GM12801 (cell line): ENCODE results near the gene VMAC.

Experiments used
- TF ChIP-seq, protein P1 (sequence below): IDR thresholded peaks from one replicate; pipeline ENCODE4 v1.5.1; 2011; ENCODE audit warnings: control low read depth; ENCODE audit not compliant: insufficient read length; ENCODE audit errors: extremely low read depth

Gene VMAC

DNA sequence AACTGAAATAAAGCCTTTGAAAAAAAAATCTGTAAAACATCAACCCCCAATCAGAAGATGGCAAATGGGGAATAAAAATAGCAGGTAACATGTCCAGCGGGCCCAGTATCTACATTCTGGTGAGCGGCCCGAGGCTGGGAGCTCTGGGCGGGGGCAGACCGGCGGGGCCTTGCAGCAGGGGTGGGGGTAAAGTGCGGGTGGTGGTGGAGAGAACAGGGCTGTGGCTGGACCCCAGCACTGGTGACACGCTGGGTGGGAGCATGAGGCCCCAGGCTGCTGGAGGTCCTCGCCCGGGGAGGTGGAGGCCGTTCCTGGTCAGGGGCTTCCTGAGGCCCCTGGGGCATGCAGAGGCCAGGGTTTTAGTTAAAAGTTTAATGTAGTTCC, 11.1 kb downstream of the VMAC start:
- TF ChIP-seq, protein P1, sequence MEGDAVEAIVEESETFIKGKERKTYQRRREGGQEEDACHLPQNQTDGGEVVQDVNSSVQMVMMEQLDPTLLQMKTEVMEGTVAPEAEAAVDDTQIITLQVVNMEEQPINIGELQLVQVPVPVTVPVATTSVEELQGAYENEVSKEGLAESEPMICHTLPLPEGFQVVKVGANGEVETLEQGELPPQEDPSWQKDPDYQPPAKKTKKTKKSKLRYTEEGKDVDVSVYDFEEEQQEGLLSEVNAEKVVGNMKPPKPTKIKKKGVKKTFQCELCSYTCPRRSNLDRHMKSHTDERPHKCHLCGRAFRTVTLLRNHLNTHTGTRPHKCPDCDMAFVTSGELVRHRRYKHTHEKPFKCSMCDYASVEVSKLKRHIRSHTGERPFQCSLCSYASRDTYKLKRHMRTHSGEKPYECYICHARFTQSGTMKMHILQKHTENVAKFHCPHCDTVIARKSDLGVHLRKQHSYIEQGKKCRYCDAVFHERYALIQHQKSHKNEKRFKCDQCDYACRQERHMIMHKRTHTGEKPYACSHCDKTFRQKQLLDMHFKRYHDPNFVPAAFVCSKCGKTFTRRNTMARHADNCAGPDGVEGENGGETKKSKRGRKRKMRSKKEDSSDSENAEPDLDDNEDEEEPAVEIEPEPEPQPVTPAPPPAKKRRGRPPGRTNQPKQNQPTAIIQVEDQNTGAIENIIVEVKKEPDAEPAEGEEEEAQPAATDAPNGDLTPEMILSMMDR, result no peak

DNA sequence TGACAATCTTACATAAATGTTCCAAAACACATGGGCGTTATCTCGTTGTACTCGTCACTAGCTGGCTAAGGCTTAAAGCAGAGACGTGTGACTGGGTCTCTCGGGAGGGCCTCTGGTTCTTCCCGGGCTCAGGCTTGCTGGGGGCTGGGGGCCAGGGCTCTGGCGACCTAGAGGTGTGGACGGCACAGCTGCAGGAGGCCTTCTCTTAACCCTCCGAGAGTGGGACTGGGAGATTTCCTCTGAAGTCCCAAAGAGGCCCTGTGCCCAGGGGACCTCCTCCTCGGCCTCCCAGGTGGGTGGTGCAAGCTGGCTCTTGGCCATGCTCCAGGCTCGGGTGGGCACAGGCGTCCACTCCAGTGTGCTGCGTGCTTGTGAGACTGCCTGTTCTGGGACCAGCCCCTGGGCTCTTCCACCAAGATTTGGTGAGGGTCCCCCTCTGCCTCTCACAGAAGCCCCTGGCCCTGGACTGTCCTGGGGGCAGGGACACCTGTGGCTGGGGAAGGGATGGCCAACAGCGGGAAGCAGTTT, 11.6 kb downstream of the VMAC start:
- TF ChIP-seq, protein P1, result no peak

DNA sequence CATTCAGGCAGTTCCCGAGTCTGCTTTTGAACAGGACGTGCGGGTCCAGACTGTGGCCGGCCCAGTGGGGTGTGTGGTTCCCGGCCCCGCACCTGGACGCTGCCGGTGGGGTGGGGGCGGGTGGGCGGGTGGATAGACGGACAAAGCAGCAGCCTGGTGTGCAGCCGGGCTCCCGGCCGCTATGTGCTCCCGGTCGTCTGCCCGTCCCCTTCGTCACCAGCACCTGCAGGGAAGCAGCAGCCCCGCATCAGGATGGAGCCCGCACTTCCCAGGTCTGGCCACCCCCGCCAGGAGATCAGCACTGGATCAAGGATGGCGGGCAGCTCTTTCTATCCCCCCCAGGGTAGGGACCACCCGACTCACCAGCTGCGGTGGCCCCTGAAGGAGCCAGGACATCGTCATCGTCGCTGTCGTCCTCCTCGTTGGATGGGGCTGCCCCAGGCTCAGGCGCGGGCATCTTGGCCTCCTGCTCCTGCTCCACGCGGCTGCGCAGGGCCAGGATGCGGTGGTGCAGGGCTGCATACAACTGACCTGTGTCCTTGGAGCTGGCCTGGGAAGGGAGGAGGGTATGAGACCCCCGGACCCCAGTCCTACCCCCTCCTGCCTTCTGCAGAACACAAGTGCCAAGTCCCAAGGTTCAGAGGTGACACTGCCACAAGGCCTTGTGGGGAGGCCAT, 12.9 kb downstream of the VMAC start:
- TF ChIP-seq, protein P1, result no peak

DNA sequence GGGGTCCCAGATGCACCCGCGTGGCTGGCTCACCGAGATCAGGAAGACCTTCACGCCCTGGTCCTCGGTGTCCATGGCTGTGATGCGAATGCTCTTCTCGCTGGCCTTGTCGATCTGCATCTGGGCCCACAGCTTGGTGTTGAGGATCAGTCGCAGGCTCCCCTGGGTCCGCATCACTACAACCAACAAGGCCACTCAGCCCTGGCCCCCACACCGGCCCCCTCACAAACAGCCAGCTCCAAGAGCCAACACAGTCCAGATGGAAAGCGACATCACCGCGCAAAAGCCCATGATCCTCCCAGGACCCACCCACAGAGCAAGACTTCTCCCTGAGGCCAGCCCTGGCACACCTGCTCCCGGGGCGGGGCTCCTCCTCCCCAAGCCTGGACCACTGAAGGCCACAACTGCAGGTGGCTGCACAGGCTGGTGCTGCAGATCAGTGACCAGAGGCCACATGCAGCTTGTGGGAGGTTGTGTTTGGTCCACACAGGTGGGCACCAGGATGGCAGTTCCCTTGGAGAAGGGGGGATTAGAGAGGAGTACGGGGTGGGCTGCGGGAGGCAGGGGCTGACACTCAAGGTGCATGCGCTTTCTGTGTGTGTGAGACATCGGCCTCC, 13.9 kb downstream of the VMAC start:
- TF ChIP-seq, protein P1, result no peak

DNA sequence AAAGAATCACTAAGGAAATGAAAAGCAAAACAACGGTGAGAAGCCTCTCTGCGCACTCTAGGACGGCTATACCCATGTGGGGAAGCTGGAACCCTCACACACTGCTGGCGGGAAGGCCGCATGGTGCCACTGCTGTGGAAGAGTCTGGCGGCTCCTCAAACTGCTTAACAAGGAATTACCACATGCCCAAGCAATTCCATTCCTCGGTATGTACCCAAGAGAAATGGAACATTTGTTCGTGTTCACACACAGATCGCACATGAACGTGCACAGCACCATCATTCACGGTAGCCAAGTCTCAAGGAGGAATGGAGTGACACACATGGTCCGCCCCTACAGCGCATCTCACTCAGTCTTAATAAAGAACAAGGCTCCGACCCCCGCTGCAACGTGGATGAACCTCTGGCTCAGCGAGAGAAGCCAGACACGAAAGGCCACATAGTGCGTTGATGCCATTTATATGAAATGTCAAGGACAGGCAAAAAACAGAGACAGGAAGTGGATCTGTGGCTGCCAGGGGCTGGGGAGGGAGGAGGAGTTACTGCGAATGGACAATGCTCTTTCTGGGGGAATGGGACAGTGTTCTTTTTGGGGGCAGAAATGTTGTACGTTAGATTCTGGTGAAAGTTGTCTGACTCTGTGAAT, 17.0 kb downstream of the VMAC start:
- TF ChIP-seq, protein P1, result no peak

DNA sequence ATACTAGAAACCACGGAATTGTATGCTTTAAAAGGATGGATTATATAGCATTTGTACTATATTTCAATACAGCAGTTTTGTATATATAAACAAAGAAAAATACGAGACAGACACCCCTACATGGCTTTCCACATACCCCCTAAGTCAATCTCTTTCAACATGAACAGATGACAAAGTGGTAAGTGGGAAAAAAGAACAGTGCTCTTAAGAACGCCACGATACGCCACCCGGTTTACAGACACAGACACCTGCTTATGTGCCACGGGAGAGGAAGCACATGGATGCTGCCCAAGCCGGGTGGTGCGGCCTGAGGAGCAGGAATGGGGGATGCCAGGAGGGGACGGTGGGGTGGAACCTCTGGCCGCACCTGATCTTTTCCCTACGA, 17.5 kb downstream of the VMAC start:
- TF ChIP-seq, protein P1, result no peak

DNA sequence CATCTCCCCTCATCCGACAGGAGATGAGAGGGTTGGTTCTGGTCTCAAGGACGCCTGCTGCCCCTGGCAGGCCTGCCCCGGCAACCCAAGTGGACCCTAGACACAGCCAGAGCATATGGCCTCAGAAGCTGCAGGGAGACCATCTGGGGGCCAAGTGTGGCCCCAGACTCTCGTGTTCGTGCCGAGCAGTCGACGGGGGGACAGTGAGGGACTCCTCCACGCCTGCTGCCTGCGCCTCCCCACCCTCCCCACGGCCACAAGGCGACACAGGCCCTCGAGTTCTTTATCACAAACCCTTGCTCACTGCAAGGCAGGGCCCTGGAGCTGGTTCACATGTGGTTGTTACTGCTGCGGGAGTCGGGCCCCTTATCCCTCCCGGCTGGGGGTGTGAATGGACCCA, 18.7 kb downstream of the VMAC start:
- TF ChIP-seq, protein P1, result no peak
